Dedifferentiated amniotic fluid mesenchymal stem cell (primary cell): ENCODE measurements around the gene FBXL13.
"Not testable (repeated sequence)": the region's sequence is repeated elsewhere in the genome, so short reads cannot be mapped to it uniquely, and the experiment has no call there.

Source experiments
- DNase-seq: peaks from one replicate; pipeline ENCODE4 v3.0.0-alpha.2; 2016; ENCODE audit errors: extremely low spot score

Gene FBXL13

DNA sequence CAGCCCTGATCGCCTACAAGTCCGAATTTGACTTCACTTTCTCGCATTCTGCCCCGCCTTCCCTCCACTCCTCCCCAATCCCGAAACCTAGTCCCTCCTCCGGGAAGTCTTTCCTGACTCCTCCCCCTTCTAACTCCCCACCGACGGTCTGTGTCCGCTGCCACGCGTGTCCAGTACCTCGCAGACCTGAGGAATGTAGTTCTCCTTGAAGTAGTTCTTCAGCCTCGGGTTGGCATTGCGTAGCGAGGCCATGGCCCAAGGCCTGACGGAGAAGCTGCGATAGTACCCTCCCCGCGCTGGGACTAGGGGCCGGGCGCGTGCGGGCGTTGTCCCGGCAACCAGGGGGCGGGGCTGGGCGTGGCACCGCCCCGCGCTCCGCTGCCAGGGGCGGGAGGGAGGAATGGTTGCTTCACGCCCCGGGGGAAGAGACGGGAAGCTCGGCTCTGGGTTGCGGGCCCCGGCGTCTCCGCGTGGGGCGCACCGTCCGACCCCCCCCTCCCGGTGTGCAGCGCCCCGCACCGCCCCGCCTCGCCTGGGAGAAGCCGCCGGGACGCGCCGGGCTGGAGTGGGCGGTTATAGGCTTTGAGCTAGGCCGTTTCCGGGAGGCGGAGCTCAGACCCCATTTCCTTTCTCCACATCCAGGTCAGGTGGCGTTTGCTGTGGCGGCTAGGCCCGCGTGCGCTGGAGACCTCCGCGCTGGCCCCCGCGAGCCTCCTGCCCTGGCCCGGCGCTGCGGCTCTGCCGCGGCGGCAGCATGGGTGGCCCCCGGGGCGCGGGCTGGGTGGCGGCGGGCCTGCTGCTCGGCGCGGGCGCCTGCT, at the start of gene FBXL13, which contains the start of gene ARMC10:
Gene FBXL13, minus strand, starts transcription at position 278 of the 818 bp plus-strand sequence.
Gene ARMC10, plus strand, starts transcription at position 622 of the 818 bp plus-strand sequence. Its CDS starts 133 bp downstream, at position 755.
- peak; percentile 90 for DNase-seq

DNA sequence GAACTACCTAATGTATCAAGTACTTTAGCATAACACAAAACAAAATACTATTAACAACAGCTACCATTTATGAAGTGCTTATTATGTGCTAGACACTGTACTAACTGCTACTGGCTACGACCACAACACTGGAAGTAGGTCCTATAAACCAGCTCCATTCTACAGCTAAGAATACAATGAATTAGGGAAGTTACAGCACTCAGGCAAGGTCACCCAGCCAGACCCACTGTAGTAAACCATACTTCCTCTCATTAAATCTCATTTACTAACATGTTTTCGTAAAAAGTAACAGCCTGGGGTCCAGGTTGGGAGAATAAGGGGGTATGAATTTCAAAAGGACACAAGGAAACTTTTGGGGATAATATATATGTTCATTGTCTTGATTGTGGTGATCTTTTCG, 48.9 kb upstream of the FBXL13 start:
- no peak for DNase-seq

DNA sequence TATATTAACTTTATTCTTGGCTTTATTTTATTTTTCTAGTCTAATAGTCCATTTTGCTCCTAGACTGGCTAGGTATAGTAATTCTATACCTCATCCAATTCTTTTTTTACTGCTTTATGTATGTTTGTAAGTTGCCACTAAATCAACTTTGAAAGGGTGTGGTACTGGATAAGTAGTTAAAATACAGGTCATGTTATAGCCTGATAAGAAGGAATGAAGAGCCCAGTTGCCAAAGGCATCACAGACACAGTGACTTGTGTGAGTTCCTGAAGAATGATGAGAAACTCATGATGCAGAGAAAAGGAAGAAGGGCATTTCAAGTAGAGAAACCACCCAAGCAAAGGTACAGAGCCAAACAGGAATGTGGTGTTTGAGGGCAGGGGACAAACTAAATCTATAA, 47.0 kb upstream of the FBXL13 start:
- DNase-seq = no peak

DNA sequence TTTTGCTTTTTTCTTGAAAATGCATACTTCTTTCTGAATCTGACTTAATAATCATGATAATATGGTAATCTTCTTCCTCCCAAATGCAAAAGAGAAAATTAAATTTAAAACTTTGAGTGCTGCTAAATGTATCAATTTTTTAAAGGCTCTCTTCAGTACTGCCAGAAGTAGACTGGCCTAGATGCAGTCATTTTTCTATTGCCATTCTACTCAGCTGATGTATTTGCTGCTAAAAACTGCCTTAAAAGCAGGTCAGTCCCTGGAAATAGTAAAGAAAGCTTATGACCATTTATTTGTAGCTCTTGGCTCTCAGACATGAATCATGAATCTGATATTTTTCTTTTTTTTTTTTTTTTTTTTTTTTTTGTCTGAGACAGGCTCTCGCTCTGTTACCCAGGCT, 45.8 kb upstream of the FBXL13 start:
- peak; percentile 17 for DNase-seq

DNA sequence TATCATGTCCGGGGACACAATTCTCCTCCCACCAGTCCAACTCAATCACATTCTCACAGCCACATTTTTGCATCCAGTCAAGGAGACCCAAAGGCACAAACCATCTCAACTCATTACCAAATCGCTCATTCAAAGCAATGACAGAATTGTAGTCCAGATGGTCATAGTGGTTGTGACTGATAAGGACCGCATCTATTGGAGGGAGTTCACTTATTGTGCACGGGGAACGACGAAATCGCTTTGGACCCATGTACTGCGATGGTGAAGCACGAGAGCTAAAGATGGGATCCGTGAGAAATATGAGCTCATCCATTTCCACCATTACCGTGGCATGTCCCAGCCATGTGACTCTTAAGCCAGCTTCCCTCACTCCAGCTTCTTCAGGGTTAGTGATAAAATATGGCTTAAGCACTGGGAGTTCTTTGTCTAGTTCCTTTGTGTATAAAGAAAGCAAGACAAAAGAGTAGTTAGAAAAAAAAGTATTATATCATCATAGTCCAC, 45.2 kb upstream of the FBXL13 start:
- no peak for DNase-seq

DNA sequence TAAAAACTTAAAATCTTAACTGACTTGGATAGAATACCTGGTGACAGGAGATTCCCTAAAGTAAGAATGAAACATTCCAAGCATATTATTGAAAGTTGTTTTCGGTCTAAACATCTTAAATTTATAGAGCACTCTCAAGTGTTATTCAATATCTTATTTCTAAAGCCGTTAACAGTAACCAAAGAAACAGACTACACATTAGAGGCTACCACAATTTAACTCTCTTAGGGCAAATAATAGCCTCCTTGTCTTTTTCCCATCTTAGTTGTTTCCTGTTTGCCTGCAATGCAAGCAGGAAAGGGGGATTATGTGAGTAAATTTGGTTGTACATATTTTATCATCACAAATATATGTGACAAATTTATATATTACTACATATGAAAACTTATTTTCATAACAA, 42.9 kb upstream of the FBXL13 start:
- no peak for DNase-seq

DNA sequence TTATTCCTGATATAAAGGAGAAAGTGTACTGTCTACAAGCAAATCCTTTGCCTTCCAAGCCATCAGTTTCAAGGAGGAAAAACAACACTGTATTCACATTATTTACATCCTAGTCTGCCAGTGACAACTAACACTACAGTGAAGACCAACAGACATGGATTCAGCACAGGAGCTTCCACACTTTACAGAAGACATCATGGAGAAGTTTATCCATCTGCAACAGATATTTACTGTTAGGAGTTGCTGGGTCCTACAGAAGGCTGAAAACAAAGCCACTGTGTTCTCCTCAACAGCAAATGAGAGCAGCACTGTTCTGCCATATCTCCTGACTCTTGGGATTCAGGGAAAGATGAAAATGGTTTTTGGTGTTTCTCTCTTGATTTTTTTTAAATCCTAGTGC, 42.4 kb upstream of the FBXL13 start:
- DNase-seq = no peak

DNA sequence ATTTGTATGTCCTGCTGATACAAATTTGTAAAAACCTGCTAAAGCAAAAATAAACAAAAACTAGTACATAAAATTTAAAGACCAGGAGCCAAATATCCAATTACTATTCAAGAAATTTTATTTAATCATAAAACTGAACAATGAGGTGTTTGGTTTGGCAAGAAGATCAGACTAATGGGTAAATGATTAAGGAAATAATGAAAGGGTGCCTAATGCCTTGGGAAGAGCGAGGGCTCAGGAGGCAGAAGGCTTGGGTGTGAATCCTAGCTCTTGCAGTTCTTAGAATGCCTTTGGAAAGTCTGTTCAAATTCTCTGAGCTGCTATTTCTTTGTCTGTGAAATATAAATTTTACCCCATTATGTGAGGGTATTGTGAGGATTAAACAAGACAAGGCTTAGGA, 41.9 kb upstream of the FBXL13 start:
- no peak for DNase-seq

DNA sequence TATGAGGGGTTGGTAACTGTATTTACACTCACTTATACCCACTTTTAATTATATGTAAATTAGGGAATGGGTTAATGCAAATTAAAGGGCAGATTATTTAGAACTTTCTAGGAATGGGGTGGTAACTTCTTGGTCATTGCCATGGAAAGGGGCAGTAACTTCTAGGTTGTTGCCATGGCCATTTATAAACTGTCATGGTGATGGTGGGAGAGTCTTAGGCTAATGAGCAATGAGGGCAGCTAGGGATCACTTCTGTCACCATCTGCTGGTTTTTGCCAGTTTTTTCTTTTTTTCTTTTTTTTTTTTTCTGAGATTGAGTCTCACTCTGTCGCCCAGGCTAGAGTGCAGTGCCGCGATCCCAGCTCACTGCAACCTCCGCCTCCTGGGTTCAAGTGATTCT, 41.2 kb upstream of the FBXL13 start:
- DNase-seq = no peak

DNA sequence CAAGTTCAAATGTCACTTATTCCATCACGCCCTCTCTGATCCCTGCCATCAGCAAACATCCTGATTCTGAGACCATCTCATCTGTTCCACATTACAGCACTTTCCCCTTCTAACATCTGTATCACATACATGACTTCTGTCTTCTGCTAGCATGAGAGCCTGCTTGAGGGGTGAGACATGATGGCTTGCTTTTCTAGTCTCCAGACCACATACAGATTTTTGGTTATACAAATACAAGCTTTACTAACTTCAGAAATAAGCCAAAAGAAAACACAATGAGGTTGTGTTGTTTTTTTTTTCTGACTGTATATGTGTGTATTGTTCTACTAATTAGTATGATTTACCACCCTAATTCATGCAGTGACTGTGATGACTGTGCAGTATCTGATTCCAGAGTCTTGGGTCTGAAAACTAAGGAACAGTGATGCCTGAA, 40.0 kb upstream of the FBXL13 start:
- DNase-seq = no peak

DNA sequence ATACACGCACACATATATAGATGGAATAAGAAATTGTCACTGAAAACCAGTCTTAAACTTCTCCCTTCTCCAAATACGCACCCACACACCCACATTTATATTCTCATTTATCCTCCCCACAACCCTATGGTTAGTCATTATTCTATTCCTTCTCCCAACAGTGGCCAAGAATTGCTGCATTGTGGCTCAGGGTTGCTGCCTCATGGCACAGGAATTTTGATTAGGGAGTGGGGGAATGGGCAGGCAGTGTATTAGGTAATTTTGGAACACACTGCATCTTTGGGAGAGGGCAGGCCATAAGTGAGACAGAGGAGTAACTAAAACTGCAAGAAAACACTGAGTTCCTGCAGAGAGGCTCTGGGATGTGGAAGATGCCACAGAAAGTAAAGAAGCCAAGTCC, 38.6 kb upstream of the FBXL13 start:
- DNase-seq = peak; percentile 79

DNA sequence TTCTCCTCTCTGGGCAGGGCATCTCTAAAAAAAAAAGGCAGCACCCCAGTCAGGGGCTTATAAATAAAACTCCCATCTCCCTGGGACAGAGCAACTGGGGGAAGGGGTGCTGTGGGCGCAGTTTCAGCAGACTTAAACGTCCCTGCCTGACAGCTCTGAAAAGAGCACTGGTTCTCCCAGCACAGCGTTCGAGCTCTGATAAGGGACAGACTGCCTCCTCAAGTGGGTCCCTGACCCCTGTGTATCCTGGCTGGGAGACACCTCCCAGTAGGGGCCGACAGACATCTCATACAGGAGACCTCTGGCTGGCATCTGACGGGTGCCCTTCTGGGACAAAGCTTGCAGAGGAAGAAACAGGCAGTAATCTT, 32.1 kb upstream of the FBXL13 start:
- DNase-seq = not testable (repeated sequence)

DNA sequence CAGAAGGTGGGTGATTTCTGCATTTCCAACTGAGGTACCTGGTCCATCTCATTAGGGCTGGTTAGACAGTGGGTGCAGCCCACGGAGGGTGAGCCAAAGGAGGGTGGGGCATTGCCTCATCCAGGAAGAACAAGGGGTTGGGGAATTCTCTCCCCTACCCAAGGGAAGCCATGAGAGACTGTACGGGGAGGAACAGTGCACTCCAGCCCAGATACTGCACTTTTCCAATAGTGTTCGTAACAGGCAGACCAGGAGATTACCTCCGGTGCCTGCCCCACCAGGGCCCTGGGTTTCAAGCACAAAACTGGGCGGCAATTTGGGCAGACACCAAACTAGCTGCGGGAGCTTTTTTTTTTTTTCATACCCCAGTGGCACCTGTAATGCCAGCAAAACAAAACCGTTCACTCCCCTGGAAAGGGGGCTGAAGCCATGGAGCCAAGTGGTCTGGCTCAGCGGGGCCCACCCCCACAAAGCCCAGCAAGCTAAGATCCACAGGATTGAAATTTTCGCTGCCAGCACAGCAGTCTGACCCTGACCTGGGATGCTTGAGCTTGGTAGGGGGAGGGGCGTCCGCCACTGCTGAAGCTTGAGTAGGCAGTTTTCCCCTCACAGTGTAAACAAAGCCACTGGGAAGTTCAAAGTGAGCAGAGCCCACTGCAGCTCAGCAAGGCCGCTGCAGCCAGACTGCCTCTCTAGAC, 31.6 kb upstream of the FBXL13 start:
- no peak for DNase-seq

DNA sequence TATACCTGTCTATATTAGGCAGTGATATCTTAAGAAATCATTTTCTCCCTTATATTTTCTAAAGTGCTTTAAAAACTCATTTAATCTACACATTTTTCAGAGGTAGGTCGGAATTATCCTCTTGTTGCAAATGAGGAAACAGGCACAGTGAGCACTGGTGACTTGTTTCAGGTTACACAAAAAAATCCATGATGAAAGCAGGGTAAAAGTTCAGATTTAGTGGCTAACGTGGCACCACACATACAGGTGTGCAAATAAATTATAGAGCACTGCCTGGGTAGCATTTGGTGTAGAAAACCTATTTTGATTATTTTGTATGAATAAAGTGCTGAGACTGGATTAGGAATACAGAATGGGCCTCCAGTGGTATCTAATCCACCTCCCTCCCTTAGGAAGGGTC, 26.9 kb upstream of the FBXL13 start:
- DNase-seq = no peak

DNA sequence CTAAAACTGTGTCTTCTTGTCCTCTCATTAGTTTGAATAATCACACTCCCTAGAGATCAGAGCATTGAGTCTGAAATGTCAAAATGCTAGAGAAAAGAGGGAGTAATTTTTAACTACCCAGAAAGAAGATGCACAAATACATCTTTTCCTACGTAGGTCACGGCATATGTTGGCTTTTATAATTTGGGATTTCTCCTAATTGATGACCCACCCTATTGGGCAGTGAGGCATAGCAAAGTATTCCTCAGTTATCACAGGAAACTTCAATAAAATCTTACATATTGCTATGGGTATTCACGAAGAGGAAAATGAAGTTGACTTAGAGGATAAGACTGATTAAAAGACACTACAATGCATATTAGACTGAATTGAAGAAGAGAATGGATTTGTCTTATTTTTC, 25.8 kb upstream of the FBXL13 start:
- no peak for DNase-seq

DNA sequence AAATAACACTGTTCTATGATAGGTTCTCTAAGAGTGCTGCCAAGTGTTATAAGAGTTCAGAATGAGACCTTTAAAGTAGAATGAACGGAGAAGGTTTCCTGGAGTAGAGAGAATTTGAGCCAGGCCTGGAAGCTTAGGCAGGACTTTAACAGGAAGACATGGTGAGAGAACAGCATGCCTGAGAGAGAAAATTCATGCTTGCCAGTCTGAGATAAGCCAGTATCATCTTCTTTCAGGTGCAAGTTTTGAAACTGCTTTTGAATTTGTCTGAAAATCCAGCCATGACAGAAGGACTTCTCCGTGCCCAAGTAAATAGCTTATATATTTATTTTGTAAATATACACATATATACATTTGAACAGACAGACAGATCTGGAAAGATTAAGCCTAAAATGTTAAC, 22.4 kb upstream of the FBXL13 start:
- DNase-seq = no peak

DNA sequence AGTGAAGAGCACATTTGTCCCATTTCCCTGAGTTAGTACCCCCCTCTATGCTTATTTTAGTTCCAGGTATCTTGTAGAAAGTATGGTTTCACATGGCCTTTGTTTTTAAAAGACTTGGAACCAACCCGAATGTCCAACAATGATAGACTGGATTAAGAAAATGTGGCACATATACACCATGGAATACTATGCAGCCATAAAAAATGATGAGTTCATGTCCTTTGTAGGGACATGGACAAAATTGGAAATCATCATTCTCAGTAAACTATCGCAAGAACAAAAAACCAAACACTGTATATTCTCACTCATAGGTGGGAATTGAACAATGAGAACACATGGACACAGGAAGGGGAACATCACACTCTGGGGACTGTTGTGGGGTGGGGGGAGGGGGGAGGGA, 21.0 kb upstream of the FBXL13 start:
- not testable (repeated sequence) for DNase-seq

DNA sequence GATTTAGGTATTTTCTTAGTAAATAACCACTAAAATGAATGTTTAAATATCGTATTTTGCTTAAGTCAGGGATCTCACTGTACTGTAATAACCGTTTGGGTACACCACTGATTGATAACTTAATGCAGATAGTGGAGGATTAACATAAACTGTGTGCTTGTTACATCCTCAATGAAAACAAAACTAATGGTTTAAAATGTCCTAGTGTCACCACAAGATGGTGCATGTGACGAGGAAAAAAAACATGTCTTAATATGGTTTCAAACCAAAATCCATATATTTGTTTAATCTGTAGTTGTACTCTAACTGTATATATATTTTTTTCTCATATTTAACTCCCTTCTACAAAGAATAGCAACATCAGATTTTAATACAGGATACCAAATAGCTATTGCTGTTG, 19.5 kb upstream of the FBXL13 start:
- DNase-seq = no peak

DNA sequence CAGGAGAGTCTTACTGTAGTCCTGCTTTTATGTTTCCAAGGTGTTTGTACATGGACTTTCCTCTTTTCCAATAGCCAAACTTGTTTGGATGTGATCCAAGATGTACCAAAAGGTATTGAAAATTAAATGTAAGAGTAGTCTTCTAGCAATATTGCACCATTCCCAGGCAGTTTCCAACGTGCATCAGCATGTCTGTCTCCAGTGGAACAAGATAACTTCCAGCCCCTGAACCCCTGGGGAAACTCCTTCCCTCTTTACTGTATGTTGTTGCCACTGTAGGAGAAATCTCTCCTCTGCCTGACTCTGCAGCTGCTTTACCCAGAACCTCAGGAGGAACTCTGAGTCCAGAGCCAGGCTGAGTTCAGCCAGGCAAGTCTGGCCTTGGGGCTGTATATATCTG, 18.8 kb upstream of the FBXL13 start:
- DNase-seq = no peak

DNA sequence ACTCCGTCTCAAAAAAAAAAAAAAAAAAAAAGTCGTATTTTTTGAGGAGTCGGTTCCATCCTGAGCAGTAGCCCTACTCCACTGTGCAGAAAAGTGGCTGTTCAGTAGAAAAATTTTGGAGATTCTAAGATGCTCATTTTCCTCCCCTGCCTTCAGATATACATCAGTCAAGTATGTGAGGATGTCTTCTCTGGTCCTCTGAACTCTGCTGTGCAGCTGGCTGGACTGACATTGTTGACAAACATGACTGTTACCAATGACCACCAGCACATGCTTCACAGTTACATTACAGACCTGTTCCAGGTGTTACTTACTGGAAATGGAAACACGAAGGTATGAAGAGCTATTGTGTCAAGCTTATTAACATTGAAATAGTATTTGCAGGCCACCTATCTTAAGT, 17.7 kb upstream of the FBXL13 start:
- not testable (repeated sequence) for DNase-seq

DNA sequence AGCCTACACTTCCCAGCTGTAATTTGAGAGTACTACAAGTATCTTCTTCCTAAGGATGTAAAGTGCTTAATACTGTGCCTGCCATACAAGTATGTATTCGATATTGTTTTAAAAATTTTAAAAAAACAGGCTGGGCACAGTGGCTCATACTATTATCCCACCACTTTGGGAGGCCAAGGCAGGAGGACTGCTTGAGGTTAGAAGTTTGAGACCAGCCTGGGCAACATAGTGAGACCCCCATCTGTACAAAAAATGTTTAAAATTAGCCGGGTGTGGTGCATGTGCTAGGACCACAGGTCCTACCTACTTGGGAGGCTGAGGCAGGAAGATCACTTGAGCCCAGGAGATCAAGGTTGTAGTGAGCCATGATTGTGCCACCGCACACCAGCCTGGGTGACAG, 8.6 kb upstream of the FBXL13 start:
- DNase-seq = no peak

DNA sequence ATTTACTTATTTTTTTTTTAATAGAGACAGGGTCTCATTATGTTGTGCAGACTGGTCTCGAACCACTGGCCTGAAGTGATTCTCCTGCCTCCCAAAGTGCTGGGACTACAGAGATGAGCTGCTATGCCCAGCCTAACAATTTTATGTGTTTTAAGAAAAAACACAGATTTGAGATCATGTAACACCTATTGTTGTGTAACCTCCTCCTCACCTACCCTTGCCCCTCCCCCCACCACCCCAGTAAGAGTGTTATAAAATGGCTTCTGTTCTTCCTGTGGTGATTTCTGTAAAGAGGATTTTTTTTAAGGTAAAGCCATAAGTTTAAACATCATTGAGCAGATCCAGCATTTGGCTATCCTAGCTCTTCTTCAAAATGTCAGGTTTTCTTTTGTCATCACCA, 7.9 kb upstream of the FBXL13 start:
- no peak for DNase-seq

DNA sequence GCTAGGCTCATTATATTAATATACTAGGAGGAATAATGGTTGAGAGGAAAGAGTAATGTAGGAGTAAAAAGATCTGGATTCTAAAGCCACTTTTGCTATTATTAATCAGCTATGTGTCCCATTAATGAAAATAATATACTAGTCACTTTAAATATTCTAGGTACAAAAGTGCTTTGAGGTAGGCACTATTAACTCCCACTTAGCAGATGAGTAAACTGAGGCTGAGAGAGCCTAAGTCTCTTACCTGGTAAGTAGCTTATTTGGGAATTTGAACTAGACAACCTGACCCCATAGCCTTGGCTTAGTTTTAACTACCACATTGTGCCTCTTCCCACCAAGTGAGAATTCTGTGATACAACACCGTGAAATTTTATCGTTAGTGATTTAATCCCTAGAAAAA, 6.3 kb upstream of the FBXL13 start:
- no peak for DNase-seq
